ENCODE measurements around the gene FAM50A.

FAM50A gene

DNA sequence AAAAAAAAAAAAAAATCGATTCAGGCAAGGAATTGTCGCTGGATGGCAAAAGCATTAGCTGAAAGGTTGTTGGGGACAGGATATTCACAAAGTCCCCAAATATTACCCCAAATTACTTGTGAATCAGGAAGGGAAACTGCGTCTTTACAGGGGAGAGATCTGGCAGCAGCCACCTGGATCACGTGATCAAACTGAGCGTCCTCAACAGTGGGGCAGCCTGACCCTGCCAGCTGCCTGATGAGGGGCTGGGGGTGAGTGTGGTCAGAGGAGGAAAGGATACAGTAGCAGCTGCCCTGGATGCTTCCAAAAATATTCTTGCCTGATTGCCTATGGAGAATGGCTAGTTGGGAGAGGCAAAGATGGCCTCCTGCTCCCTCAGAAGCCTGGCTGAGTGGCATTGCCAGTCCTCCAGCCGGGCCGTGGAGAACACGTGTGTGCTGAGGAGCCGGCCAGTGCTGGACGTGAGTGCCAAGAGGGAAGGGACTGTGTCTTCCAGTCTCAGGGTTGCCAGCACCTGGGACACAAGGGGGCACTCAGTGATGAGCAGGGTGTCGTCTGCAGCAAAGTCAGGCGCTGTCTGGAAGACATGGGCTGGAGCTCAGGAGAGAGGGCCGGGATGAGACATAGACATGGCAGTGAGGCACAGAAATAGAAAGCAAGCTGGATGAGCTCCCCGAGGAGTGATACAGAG, 38.1 kb downstream of the FAM50A start:
- DNase-seq (ENCODE audit: low read depth): no peak
- H3K4me3 ChIP-seq (ENCODE audit: low read length): no peak overlapping the region
- TF ChIP-seq, protein P1, sequence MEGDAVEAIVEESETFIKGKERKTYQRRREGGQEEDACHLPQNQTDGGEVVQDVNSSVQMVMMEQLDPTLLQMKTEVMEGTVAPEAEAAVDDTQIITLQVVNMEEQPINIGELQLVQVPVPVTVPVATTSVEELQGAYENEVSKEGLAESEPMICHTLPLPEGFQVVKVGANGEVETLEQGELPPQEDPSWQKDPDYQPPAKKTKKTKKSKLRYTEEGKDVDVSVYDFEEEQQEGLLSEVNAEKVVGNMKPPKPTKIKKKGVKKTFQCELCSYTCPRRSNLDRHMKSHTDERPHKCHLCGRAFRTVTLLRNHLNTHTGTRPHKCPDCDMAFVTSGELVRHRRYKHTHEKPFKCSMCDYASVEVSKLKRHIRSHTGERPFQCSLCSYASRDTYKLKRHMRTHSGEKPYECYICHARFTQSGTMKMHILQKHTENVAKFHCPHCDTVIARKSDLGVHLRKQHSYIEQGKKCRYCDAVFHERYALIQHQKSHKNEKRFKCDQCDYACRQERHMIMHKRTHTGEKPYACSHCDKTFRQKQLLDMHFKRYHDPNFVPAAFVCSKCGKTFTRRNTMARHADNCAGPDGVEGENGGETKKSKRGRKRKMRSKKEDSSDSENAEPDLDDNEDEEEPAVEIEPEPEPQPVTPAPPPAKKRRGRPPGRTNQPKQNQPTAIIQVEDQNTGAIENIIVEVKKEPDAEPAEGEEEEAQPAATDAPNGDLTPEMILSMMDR (conservative IDR thresholded peaks at IDR 0.05; ENCODE audit: low read length): no peak

DNA sequence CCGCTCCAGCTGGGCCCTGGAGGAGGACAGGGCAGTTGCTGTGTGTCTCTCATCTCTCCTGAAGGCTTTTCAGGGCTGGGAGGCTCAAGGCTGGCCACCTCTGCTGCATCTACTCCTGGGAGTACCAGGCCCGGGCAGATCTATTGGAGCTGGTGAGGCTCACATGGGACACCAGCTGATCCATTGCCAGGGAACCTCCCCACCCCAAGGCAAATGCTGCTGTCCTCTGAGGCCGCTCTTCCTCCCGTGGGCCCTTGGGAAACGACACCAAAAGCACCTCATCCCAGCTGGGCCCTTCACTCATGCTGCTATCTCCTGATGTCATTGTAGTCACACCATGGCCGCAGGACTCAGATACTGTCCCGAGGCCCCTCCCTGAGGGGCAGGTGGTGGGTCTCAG, 38.8 kb downstream of the FAM50A start:
- TF ChIP-seq, protein P1 (conservative IDR thresholded peaks at IDR 0.05; ENCODE audit: low read length): no peak
- H3K4me3 ChIP-seq (ENCODE audit: low read length): no peak overlapping the region
- DNase-seq (ENCODE audit: low read depth): no peak

DNA sequence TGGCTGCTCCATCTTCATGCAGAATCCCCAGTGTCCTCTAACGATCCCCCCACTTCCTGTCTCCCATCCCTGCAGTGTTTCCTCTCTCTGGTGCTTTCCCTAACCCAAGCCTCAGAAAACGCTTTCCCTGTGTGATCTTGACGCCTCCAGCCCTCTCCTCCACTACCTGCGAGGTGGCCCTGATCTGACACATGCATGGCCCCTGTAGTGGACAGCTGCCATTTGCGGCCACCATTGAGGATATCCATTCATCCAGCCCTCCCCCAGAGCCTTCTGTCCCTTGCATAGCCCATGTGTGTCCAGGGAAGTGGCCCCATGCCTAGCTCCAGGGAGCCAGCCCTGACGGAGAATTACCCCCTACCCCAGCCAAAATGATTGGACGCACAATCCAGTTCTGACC, 39.4 kb downstream of the FAM50A start:
- DNase-seq (ENCODE audit: low read depth): no peak
- TF ChIP-seq, protein P1 (conservative IDR thresholded peaks at IDR 0.05; ENCODE audit: low read length): no peak
- no peak overlapping the region for H3K4me3 ChIP-seq (ENCODE audit: low read length)

DNA sequence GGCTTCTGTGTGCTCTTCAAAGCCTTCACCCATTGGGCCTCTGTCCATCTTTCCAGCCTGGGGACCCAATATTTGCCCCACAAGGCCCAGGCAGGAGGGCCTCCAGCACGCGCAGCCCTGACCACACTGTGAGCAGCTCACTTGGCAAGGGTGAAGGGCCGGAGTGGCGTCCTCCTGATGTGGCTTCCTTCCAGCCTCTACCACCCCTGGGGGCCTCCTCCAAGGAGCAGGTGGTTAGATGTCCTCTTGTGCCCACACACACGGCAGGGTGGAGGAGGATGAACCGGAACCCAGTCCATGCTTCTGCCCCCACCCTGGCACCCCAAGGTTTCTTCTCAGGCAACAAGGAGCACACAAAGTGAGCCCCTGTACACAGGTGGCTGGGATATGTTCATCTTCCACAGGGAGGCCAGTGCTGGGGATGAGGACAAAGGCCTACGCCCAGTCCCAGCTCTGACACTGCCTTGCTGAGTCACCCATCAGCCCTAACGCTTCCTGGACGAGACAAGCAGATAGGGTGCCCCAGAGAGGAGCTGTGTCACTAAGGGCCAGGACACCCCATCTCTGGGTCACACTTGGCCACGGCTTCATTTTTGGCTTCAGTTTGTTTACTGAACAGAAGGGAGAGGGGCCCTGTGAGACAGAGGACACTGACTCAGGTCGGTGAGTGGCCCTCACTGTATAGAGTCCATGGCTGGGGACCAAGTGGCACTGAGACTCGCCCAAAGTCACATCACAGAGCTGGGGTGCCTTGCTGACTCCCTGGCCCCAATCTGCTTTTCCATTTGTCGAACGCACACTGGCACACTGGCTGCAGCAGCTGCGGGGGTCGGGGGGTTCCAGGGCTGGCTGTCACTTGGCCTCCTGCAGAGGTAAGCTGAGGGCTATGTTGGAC, 40.6 kb downstream of the FAM50A start:
- no peak for DNase-seq (ENCODE audit: low read depth)
- no peak overlapping the region for H3K4me3 ChIP-seq (ENCODE audit: low read length)
- TF ChIP-seq, protein P1 (conservative IDR thresholded peaks at IDR 0.05; ENCODE audit: low read length): no peak

DNA sequence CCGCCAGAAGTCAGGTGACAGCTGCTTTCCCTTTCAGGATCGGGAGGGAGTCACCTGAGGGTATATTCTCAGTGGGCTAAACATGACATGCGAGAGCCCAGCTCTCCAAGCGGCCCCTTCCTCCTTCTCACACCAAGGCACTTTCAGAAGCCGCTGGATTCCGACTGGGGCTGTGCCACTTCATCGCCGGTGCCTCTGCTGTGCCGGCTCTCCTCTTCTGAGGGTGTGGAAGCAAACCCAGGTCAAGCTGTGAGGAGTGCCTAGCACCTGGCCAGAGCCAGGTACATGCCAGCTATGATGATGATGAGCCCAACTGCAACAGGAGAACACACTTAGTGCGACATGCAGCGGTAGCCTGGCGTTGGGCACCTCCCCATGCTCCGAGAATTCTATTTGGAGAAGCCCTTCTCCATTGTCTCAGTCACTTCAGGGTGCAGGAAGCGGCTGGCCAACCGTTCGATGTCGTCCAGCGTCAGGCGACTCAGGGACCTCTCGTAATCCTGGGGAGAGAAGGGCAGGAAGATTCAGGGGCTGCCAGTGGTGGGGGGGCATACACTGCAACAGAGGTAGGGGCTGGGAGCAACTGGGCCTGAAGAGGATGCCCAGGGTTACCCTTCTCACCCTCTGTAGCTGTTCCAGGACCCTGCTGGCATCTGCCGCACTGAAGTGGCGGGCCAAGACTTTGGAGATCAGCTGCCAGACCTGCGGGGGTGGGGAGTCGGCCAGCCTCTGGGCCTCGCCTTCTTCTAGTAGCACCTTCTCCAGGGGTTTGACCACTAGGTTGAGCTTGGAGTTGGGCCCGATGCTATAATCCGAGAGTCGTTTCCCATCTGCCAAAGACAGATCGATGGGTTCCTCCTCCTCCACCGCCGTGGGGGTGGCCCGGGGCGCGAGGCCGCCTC, 41.5 kb downstream of the FAM50A start:
- H3K4me3 ChIP-seq (ENCODE audit: low read length): peak overlapping the region; percentile 64
- no peak for DNase-seq (ENCODE audit: low read depth)
- TF ChIP-seq, protein P1 (conservative IDR thresholded peaks at IDR 0.05; ENCODE audit: low read length): no peak

DNA sequence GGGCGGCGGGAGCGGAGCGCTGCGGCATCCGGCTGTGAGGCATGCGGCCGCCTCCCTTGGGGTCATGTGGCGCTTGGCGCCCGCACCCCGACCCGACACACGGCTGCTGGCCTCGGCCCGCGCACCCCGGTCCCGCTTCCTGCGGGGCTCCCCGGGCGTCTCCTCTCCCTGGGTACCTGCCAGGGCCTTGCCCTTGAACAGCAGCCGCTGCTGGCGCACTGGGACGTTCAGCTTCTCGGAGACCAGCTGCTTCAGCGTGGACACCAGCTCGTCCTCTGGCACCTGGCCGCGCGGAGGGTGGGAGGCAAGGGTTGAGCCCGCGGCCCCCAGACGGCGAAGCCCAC, 42.1 kb downstream of the FAM50A start:
- H3K4me3 ChIP-seq (ENCODE audit: low read length): peak overlapping the region; percentile 64

More for the DNA sequence above, 42.1 kb downstream of the FAM50A start:
- DNase-seq (ENCODE audit: low read depth): no peak
- TF ChIP-seq, protein P1 (conservative IDR thresholded peaks at IDR 0.05; ENCODE audit: low read length): no peak

Measured in AG10803 (cell line).